HG02610 (cell line): ENCODE results near the gene RBMS1.
A peak's percentile ranks its signal among the peaks of the same experiment; 100 is the strongest.

Source experiments
- ATAC-seq: cut with Tn5 transposase; IDR thresholded peaks from one replicate; pipeline ENCODE4 v1.9.1; 2021; ENCODE audit warnings: mild to moderate bottlenecking, moderate library complexity; ENCODE audit not compliant: unreplicated experiment

RBMS1 gene

DNA sequence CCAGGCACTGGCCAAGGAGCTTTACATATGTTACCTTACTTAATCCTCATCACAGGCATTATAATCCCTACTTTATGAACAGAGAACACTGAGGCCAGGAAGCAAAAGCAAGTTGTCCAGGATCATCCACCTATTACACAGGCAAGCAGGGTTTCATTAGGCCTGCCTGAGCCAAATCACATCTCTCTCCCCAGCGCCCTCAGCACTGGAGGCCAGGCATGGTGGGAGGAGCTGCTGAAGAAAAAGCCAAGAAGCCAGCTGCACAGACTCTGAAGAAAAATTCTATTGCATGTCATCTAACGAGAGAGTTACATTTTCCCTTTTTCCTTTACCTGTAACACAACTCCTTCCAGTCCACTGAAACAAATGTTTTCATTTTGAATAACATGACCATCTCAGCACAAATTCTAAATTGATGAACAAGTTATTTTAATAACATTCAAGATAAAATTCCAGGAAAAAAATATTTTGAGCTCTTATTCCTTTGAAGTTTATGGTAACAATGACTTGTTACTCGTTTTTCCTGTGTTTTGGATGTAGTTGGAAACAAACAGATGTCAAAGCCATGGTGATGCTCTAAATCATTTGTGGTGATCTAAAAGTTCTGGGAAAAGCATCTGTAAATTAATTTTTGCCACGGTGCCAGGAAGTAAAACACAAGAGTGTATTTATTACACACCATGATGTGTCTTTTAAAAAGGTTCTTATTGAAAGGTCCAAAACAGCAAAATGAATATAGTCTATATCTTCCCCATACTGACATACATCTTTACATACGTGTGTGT, 154.5 kb downstream of the RBMS1 start:
- no peak for ATAC-seq

DNA sequence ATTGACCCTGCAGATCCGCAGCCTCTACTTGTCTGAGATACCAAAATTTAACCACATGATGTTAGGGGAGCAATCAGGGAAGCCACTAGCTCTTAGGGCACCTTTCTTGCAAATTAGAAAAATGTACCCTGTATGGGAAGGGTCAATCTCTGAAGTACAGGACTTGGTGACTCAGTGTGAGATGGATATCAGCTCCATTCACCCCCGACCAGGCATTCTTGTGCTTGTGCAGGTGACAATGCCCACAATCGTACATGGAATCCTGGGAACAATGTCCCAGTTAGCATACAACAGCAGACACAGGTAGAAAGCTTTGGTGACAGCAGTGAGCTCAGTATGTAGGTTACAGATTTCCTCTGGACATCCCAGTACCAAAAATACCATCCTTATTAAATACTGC, 155.9 kb downstream of the RBMS1 start:
- no peak for ATAC-seq

DNA sequence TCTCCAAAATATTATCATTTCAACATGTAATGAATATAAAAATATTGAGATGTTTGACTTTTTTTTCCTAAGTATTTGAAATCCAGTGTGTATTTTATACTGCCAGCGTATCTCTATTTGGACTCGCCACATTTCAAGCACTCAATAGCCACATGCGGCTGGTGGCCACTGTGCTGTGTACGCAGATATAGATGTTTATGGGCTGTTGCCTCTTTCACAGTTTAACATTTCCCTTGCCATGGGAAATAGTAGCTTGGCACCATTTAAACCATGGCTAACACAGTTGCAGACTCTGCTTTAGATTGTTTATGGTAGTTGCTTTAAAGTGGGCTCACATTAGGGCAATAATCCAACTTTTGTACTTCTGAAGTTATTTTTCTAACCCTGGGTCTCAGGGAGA, 157.0 kb downstream of the RBMS1 start:
- ATAC-seq = no peak

DNA sequence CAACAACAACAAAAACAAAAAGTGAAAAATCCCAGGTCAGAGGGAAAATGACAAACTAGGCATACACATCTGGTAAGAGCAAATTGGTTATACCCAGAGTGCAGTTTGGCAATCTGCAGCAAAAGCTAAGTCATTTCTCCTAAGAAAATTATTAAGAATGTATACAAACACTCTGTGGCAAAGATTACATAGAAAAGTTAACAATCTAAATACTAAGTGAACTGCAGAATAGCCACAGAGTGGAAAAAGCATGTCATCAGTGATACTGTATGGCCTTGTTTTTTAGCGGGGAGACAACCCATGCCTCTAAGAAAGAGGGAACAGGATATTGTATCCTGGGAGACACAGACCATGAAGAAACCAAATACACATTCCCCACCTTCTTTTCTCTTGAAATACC, 157.5 kb downstream of the RBMS1 start:
- no peak for ATAC-seq

DNA sequence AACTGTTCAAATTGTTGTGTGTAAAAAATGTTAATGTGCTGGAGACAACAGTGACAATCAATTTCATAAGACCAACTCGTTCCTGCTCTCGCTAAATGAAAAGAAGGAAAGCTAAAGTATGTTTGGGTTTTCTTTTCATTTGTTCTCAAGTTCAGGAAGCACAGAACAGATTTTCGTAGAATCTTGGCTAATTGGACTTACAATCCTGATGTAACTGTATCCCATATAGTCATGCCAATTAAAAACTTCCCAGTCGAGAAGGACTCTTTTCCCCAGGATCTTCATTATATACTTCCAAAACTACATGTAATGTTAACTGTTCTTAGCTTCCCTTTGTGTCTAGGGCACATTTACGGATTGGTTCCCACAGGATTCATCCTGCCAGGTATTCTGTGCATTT, 158.2 kb downstream of the RBMS1 start:
- no peak for ATAC-seq

DNA sequence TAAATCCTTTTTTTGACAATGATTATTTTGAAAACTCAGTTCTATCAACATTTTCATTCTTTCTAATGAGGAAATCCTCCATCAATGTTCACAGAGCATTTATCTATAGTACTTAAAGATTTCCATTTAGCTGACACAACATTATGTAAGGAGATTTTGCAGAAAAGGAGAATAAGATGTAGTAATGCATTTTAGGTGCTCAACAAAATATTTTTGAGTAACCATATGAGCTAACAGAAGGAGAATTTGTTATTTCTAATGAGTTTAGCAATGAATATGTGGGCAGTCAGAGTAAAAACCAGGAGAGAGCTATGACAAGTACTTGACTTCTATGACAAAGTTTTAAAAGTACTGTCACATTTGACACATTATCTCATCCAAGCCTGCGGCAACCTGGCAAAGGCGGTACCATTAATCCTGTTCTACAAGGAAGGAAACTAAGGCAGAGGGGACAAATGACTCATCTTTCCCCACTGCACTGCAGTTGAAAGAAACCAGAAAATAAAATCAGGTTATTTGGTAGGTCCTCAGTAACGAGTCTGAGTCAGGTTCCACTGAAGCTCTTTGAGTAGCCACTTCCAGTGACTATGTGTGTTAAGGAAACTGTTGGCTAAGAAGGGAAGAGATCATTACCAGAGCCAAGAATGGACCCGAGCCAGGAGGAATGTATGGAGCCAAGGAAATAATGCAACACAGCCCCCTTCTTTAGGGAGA, 159.4 kb downstream of the RBMS1 start:
- no peak for ATAC-seq

DNA sequence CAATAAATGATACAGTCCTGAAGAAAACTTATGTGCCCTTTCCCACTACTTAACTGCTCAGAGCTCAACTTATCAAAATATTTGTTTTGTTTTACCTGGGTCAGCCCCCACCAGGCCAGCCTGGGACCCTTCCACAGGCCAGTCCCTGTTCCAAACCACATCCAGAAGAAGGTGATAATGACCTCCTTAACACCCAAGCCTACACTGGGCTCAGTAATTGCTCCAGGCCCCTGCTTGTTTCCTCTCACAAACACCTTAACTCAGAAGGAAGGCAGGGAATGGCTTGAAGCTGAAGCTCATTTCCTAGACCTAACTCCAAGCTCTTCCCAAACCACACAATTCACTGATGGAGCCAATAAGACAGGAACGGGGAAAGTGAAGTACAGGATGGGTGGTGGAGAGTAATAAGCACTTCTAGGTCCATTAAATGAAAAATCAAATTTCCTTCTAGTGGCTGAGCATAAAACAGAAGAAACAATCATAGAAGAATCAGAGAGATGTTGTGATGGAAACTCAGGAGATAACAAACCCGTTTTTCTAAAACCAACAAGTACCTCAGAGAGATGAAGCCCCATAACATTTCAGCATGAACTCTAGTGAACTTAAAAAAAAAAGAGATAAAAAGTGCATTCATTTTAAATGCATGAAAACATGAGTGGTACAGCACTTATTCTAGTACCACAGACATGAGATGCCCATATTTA, 160.1 kb downstream of the RBMS1 start:
- no peak for ATAC-seq

DNA sequence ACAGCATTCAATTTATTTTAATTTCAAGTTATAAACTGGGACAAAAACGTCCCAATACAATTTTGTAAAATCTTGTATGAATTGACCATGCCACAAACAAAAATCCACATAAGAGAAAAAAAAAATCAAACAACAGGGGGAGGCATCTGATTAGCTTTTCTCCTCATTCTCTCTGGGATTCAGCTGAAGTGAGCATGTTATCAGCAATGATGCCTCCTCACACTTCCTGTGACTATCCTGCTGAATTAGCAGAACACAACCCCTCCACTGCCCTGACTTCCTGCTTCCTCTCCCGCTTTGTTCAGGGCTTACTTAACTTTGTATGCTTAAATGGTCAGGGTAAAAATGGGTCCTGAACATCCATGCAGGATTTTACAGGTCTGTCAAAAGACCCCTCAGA, 161.3 kb downstream of the RBMS1 start:
- no peak for ATAC-seq

DNA sequence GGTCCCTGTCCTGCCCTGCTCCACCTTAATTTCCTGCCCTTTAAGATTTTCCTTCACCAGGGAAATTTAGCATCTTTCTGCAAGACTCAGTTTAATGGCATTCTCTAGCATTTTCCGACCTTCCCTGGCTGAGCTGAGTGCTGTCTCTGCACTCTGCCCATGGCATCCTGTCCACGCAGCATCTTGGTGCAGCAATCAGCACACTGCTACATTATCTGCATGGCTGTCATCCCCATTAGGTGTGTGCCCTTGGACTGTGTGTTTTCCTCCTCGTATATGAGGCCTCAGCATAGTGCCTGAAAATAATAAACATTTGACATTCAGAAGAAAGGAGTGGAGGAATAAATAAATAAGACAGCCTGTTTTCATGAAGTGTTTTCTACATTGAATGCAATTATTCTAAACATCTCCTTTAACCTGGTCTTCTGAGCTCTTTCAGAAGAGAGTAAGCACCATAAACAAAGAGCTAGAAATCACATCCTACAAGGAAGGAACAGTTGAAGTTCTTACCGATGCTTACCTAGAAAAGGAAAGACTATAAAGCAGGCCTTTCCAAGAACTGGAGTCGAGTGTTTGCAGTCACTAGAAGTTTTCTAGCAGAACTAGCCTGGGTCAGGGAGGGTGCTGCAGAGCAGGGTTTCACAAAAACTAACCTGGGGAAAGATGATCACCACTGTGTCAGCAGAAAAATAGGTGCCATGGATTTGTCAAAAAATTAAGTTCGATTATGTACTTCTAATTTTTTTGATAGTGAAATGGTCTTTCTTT, 162.2 kb downstream of the RBMS1 start:
- ATAC-seq = no peak

DNA sequence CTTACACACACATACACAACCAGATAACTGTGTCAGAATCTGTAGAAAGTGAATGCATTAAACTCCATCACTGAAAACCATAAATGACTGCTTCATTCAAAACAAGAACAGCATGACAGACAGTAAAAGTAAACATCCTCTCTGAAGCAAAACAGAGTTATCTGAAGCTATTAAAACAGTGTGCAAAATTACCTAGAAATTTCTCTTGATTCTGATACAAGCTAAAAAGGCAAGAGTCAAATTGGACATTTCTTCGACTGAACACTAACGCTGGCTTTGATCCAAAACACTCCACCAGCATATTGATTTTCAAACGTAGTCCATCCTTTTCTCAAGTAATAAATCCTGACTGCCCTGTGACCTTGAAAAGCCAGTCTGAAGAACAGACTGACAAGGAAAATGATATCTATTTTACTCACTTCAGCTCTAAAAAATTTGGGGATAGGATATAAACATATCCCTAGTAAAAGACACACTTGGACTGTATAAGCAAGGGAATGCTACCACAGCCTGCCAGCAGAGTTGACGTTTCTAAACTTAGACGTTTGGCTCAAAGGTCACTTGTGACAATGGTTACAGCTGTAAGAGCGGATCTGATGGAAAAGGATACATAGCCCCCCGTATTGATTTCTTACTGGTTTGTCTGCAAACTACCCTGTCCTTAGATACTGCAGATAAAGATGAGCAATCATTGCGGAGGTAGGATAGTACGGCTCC, 164.6 kb downstream of the RBMS1 start:
- no peak for ATAC-seq

DNA sequence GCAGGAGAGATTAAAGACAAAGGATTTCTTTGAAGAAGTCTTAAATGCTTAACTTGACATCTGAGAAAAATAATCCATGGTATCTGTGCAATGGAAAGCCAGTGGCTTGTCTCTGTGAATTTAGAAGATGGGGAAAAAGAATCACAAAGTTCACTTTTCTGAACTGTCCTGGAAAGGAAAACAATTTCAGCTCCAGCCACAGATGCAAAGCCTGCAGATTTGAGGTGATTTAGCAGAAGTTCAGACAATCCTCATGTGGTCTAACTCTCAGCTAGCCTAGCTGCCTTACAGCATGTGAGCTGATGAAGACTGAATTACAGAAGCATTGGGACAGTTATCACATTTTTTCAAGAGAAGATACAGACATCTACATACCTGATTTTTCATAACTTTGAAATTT, 166.8 kb downstream of the RBMS1 start:
- no peak for ATAC-seq

DNA sequence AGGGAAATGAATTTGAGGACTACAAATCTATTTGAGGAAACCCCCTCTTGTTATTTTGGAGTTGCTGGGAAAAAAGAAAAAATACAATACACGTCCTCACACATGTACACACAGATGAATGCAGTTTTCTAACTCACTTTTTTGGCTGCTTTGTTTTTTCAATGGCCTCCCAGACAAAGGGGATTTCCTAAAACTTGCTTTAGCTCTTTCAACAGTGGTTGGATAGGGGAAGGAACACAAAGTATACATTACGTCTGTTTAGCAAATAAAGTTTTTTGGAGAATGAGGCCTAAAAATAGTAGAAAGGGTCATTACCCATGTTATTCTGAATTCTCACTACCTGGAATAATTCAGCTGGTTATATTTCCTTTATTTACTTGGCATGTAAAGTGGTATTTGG, 168.2 kb downstream of the RBMS1 start:
- no peak for ATAC-seq

DNA sequence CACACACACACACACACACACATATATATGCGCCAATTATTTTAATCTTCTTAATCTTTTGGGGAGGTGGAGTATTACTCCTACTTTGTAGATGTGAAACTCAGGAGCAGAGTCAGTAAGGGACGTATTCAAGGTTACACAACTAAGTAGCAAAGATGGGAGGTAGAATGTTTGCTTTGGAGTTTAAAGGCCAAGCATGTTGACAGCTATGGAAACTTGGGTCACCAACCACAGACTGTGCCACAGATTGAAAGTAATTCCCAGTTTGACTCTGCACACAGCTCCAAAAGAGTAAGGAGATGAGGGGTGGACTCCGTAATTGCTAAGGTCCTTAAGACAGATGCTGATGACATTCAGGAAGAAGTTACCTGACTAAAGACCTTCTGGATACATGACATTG, 168.7 kb downstream of the RBMS1 start:
- ATAC-seq = no peak

DNA sequence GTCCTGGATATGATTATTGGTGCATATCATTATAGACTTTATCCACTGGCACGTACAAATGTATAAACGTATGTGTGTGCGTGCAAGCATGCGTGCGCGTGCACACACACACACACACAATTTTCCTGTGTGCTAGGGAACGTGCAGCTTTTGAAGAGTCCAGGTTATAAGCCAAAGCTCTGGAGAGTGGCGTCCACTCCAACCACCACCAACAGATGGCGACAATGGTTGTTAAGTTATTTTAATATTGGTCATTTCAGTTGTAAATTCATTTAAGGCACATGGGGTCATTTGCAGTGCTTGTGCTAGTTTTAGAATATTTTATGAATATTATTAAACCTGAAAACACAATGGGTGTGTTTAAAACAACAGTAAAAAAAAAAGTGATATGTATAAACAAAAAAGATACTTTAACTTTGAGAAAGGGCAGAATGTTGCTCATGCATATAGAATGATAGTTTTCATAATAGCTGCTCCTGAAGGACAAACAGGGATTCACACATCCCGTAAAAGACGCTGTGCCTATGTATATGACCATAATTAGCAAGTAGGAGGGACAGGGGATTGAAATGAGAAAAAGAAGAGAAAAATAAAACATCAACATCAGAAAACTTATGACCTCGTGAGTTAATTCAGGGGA, 169.3 kb downstream of the RBMS1 start:
- ATAC-seq = peak; percentile 39

DNA sequence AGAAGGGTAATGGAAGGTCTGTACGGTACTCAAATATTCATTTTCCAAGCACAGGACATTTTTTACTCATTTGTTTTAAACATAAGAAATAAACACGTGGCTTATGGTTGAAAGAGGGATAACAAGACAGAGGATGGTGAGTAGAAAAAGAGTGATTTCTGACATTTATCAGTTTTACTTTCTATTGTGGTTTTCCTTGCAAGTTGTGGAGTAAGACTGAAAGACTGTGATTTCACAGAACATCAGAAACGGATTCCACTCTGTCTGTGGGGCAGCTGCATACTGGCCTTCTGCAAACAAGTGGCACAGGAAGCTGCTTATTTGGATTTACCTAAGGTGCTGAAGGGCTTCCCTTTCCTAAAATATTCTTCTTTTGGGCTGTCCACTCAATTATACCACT, 171.3 kb downstream of the RBMS1 start:
- ATAC-seq = peak; percentile 84

DNA sequence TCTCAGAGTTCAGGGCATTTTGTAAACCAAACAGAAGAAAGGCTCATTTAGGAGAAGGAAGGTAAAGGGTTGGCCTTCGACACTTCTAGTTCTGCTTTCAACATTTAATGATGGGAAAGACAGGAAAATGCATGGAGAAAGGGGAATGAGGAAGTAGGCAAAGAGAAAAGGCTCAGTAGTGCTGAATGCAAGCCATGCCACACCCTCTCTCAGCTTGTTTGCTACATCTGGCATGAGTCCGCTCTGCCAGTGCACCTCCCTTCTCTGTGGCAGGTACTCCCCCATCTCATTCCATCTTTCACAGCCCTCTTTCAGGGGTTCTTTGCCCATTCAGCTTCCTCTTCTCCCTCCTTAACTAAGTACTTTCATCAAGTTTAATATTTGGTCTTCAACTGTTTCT, 172.6 kb downstream of the RBMS1 start:
- ATAC-seq = no peak

DNA sequence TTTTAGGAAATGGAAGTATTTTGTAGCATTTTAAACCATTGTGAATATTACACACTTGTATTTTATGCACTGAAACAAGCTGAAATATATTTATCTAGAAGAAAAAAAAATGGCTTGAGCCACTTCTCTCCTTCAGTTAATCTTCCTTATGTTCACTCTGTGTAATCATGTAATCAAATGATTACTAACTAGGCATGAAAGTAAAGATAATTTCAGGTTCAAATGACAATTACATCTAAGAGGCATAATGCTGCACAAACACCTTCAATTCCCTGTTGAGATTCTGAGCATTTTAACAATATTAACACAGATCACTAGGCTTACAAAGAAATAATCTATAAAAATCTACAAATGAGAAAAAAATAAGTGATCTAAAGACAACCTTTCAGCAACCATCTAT, 173.9 kb downstream of the RBMS1 start:
- ATAC-seq = no peak

DNA sequence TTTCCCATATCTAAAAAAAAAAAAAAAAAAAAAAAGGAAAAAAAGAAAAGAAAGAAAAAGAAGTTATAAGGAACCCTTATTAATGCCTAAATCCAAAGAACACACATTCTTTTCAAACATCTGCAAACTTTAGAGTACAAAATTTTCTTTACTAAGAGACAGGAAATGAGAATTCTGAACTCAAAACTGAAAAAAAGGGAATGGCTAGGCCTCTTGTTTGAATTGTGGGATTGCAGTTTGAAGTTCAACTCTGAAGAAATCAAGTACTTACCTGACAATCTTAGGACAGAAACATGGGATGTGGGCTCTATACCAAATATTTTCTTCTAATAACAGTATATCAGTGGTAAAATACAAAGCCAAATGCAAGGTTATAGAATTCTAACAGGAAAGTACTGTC, 175.4 kb downstream of the RBMS1 start:
- no peak for ATAC-seq

DNA sequence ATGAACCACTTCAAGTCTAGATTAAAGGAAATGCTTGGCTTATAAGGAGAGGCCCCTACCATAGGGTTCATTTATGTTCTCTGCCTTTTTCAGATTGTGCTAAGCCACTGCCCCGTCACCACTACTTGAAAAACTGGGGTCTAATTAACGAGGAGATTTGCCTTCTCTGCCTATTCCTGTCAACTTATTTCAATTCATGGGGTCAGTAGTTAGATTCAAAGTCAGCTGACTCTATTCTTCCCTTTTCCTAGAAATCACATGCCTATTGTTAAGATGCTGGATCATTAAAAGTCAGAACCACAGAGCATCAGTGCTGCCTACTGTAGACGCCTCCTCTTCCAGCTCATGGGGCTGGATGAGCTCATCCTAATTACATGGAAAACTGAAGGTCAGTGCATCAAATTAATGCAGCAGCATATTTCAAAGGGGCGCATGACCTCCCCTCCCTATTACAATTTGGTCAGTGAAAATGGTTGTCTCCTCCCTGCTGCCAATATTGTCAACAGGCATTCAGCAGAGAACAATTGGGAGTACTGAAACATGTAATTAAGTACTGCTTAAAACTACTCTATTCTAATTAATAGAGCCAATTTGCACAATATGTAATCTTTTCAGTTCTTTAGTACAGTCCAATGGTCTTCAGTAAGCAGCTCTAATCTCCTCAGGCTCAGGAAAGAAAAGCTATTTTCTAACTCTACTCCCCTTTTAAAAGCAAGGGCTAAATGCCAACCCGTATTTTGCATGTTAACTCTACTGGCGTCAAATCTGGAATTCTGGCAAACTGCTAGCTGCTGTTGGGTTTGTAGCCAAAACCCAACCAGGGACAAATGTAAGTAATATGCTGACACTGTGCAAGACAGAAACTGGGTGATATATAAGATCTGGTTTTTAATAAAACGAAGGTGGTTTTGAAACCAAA, 176.2 kb downstream of the RBMS1 start:
- ATAC-seq = no peak
